ENCODE measurements around the gene EIPR1. TPM values are rescaled to one million over a fixed set of nuclear protein-coding genes. Genes with fewer than 3 reads are reported as not detected.

EIPR1 gene
- total RNA-seq, 2 donors from 2014 or later, result 25.1 to 28.5 TPM

GRCh38 chr2:3299130-3299529 lies 78.5 kb downstream of the EIPR1 start:
- ATAC-seq (no peak), DNase-seq (no peak)
- Mint-ChIP-seq H3K4me3 (no peak overlapping the region), H3K4me1 (peaks cover 9% of the 10 kb centered on the region), H3K27ac (no peak overlapping the region), H3K27me3 (no peaks in the 10 kb centered on the region), H3K36me3 (ENCODE audit: low read depth) (no peaks in the 10 kb centered on the region)
- H3K9me3 ChIP-seq (ENCODE audit: control insufficient read depth, low read length, poor library complexity, severe bottlenecking), result no peaks in the 10 kb centered on the region

GRCh38 chr2:3298191-3298590 lies 79.4 kb downstream of the EIPR1 start:
- no peak overlapping the region for H3K4me3 Mint-ChIP-seq
- H3K36me3 Mint-ChIP-seq (ENCODE audit: low read depth), result no peaks in the 10 kb centered on the region
- H3K27me3 Mint-ChIP-seq, result no peaks in the 10 kb centered on the region
- peaks cover 5% of the 10 kb centered on the region for H3K4me1 Mint-ChIP-seq
- no peak for ATAC-seq
- no peak for DNase-seq
- H3K9me3 ChIP-seq (ENCODE audit: control insufficient read depth, low read length, poor library complexity, severe bottlenecking), result no peaks in the 10 kb centered on the region
- H3K27ac Mint-ChIP-seq, result no peak overlapping the region

GRCh38 chr2:3297523-3297922 lies 80.1 kb downstream of the EIPR1 start:
- H3K9me3 ChIP-seq (ENCODE audit: control insufficient read depth, low read length, poor library complexity, severe bottlenecking), result no peaks in the 10 kb centered on the region
- Mint-ChIP-seq H3K36me3 (ENCODE audit: low read depth) (no peaks in the 10 kb centered on the region), H3K27ac (no peak overlapping the region), H3K4me3 (no peak overlapping the region), H3K4me1 (peaks cover under 1% of the 10 kb centered on the region), H3K27me3 (no peaks in the 10 kb centered on the region)
- ATAC-seq (no peak), DNase-seq (no peak)

GRCh38 chr2:3296182-3296972 lies 81.2 kb downstream of the EIPR1 start:
- Mint-ChIP-seq H3K36me3 (ENCODE audit: low read depth) (no peaks in the 10 kb centered on the region), H3K27me3 (no peaks in the 10 kb centered on the region), H3K4me1 (peaks cover 4% of the 10 kb centered on the region), H3K27ac (no peak overlapping the region), H3K4me3 (no peak overlapping the region)
- no peak for ATAC-seq
- no peaks in the 10 kb centered on the region for H3K9me3 ChIP-seq (ENCODE audit: control insufficient read depth, low read length, poor library complexity, severe bottlenecking)
- DNase-seq, result no peak

GRCh38 chr2:3294493-3294892 lies 83.1 kb downstream of the EIPR1 start:
- no peaks in the 10 kb centered on the region for H3K9me3 ChIP-seq (ENCODE audit: control insufficient read depth, low read length, poor library complexity, severe bottlenecking)
- H3K27ac Mint-ChIP-seq, result no peak overlapping the region
- DNase-seq, result no peak
- H3K4me1 Mint-ChIP-seq, result peaks cover 7% of the 10 kb centered on the region
- ATAC-seq, result no peak
- H3K36me3 Mint-ChIP-seq (ENCODE audit: low read depth), result peaks cover 5% of the 10 kb centered on the region
- no peaks in the 10 kb centered on the region for H3K27me3 Mint-ChIP-seq
- H3K4me3 Mint-ChIP-seq, result no peak overlapping the region

- no peak for ATAC-seq
- peaks cover 5% of the 10 kb centered on the region for H3K36me3 Mint-ChIP-seq (ENCODE audit: low read depth)
- H3K27me3 Mint-ChIP-seq, result no peaks in the 10 kb centered on the region
These were observed 83.5 kb downstream of the EIPR1 start for GRCh38 chr2:3294069-3294468.

GRCh38 chr2:3293221-3293620 lies 84.4 kb downstream of the EIPR1 start:
- Mint-ChIP-seq H3K36me3 (ENCODE audit: low read depth) (peaks cover 5% of the 10 kb centered on the region), H3K27ac (no peak overlapping the region), H3K4me3 (no peak overlapping the region), H3K4me1 (peaks cover 7% of the 10 kb centered on the region), H3K27me3 (no peaks in the 10 kb centered on the region)
- no peaks in the 10 kb centered on the region for H3K9me3 ChIP-seq (ENCODE audit: control insufficient read depth, low read length, poor library complexity, severe bottlenecking)
- DNase-seq, result no peak
- no peak for ATAC-seq

More at GRCh38 chr2:3294069-3294468, 83.5 kb downstream of the EIPR1 start:
- no peaks in the 10 kb centered on the region for H3K9me3 ChIP-seq (ENCODE audit: control insufficient read depth, low read length, poor library complexity, severe bottlenecking)
- Mint-ChIP-seq H3K27ac (no peak overlapping the region), H3K4me3 (no peak overlapping the region), H3K4me1 (peaks cover 7% of the 10 kb centered on the region)
- no peak for DNase-seq

- Mint-ChIP-seq H3K4me1 (peaks cover 7% of the 10 kb centered on the region), H3K27ac (no peak overlapping the region), H3K4me3 (no peak overlapping the region), H3K27me3 (no peaks in the 10 kb centered on the region), H3K36me3 (ENCODE audit: low read depth) (peaks cover 5% of the 10 kb centered on the region)
- no peak for ATAC-seq
- no peaks in the 10 kb centered on the region for H3K9me3 ChIP-seq (ENCODE audit: control insufficient read depth, low read length, poor library complexity, severe bottlenecking)
- no peak for DNase-seq
These were observed 85.2 kb downstream of the EIPR1 start for GRCh38 chr2:3292416-3292815.

GRCh38 chr2:3291750-3292149 lies 85.9 kb downstream of the EIPR1 start:
- no peak for DNase-seq
- Mint-ChIP-seq H3K4me1 (peaks cover 7% of the 10 kb centered on the region), H3K27ac (no peak overlapping the region), H3K27me3 (no peaks in the 10 kb centered on the region), H3K36me3 (ENCODE audit: low read depth) (peaks cover 5% of the 10 kb centered on the region), H3K4me3 (no peak overlapping the region)
- no peaks in the 10 kb centered on the region for H3K9me3 ChIP-seq (ENCODE audit: control insufficient read depth, low read length, poor library complexity, severe bottlenecking)
- ATAC-seq, result no peak

GRCh38 chr2:3291113-3291512 lies 86.5 kb downstream of the EIPR1 start:
- peaks cover 5% of the 10 kb centered on the region for H3K36me3 Mint-ChIP-seq (ENCODE audit: low read depth)
- H3K4me1 Mint-ChIP-seq, result peaks cover 7% of the 10 kb centered on the region

GRCh38 chr2:3290655-3291054 lies 87.0 kb downstream of the EIPR1 start:
- Mint-ChIP-seq H3K27me3 (no peaks in the 10 kb centered on the region), H3K36me3 (ENCODE audit: low read depth) (peaks cover 5% of the 10 kb centered on the region), H3K4me1 (peaks cover 7% of the 10 kb centered on the region), H3K4me3 (no peak overlapping the region), H3K27ac (no peak overlapping the region)
- DNase-seq (no peak), ATAC-seq (no peak)
- no peaks in the 10 kb centered on the region for H3K9me3 ChIP-seq (ENCODE audit: control insufficient read depth, low read length, poor library complexity, severe bottlenecking)

More at GRCh38 chr2:3291113-3291512, 86.5 kb downstream of the EIPR1 start:
- H3K9me3 ChIP-seq (ENCODE audit: control insufficient read depth, low read length, poor library complexity, severe bottlenecking), result no peaks in the 10 kb centered on the region
- H3K4me3 Mint-ChIP-seq, result no peak overlapping the region
- no peaks in the 10 kb centered on the region for H3K27me3 Mint-ChIP-seq
- DNase-seq (no peak), ATAC-seq (no peak)
- no peak overlapping the region for H3K27ac Mint-ChIP-seq

GRCh38 chr2:3289971-3290370 lies 87.6 kb downstream of the EIPR1 start:
- H3K9me3 ChIP-seq (ENCODE audit: control insufficient read depth, low read length, poor library complexity, severe bottlenecking), result no peaks in the 10 kb centered on the region
- Mint-ChIP-seq H3K27ac (peak overlapping the region; percentile 83), H3K4me1 (peaks cover 7% of the 10 kb centered on the region), H3K27me3 (no peaks in the 10 kb centered on the region), H3K36me3 (ENCODE audit: low read depth) (peaks cover 5% of the 10 kb centered on the region), H3K4me3 (no peak overlapping the region)
- ATAC-seq, result no peak
- no peak for DNase-seq

- H3K27ac Mint-ChIP-seq, result peak overlapping the region; percentile 83
These were observed 88.1 kb downstream of the EIPR1 start for GRCh38 chr2:3289526-3289925.

GRCh38 chr2:3289171-3289515 lies 88.5 kb downstream of the EIPR1 start:
- ATAC-seq (no peak), DNase-seq (no peak)
- peak overlapping the region; percentile 83 for H3K27ac Mint-ChIP-seq
- H3K27me3 Mint-ChIP-seq, result no peaks in the 10 kb centered on the region
- H3K4me3 Mint-ChIP-seq, result no peak overlapping the region
- H3K9me3 ChIP-seq (ENCODE audit: control insufficient read depth, low read length, poor library complexity, severe bottlenecking), result no peaks in the 10 kb centered on the region
- peaks cover 9% of the 10 kb centered on the region for H3K4me1 Mint-ChIP-seq
- H3K36me3 Mint-ChIP-seq (ENCODE audit: low read depth), result peaks cover 8% of the 10 kb centered on the region

More at GRCh38 chr2:3289526-3289925, 88.1 kb downstream of the EIPR1 start:
- no peak for DNase-seq
- no peak for ATAC-seq
- no peaks in the 10 kb centered on the region for H3K9me3 ChIP-seq (ENCODE audit: control insufficient read depth, low read length, poor library complexity, severe bottlenecking)
- Mint-ChIP-seq H3K27me3 (no peaks in the 10 kb centered on the region), H3K4me1 (peaks cover 7% of the 10 kb centered on the region), H3K36me3 (ENCODE audit: low read depth) (peaks cover 8% of the 10 kb centered on the region), H3K4me3 (no peak overlapping the region)

Measured in T-helper 17 cell (primary cell).